Measurements from ENCODE around the gene LRCOL1.

DNA sequence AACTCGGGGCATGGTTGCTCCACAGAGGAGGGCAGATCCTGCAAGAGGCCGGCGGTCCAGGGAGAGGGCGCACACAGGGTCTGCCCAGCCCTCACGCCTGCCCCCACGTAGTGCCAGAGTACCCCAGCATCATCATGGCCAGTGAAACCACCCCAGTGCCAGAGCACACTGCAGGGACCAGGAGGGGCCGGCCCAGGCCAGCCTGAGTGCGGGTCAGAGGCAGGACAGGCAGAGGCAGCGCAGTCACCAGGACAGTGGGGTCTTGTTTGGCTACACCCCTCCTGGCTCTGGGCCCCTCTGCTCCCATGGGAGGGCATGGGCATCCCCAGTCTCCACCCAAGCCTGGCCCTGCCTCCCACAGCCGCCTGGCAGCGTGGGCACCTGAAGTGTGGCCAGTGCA, 34.7 kb downstream of the LRCOL1 start:
- no peak for TF ChIP-seq EZH2 (optimal IDR thresholded peaks at IDR 0.05; ENCODE audit: low read depth, low read length)
- no peak for TF ChIP-seq CTCF (IDR thresholded peaks at IDR 0.05; ENCODE audit: low read length)
